ENCODE results near the gene AUTS2.

Gene AUTS2

GRCh38 chr7:69799990-69800389, 201.7 kb downstream of the AUTS2 start:
- DNase-seq, result no peak

GRCh38 chr7:69800495-69800894, 202.2 kb downstream of the AUTS2 start:
- DNase-seq, result no peak

- DNase-seq, result no peak
These were observed 203.7 kb downstream of the AUTS2 start for GRCh38 chr7:69801729-69802682.

- no peak for DNase-seq
These were observed 205.6 kb downstream of the AUTS2 start for GRCh38 chr7:69803699-69804516.

- DNase-seq, result no peak
These were observed 206.7 kb downstream of the AUTS2 start for GRCh38 chr7:69804962-69805361.

- no peak for DNase-seq
These were observed 210.1 kb downstream of the AUTS2 start for GRCh38 chr7:69808391-69808790.

- no peak for DNase-seq
These were observed 213.4 kb downstream of the AUTS2 start for GRCh38 chr7:69811476-69812308.

GRCh38 chr7:69812756-69813155, 214.5 kb downstream of the AUTS2 start:
- no peak for DNase-seq

- no peak for DNase-seq
These were observed 215.5 kb downstream of the AUTS2 start for GRCh38 chr7:69813637-69814240.

- no peak for DNase-seq
These were observed 216.2 kb downstream of the AUTS2 start for GRCh38 chr7:69814421-69814962.

GRCh38 chr7:69816501-69816900, 218.2 kb downstream of the AUTS2 start:
- DNase-seq, result no peak

GRCh38 chr7:69817121-69817520, 218.8 kb downstream of the AUTS2 start:
- no peak for DNase-seq

GRCh38 chr7:69817841-69818635, 219.8 kb downstream of the AUTS2 start:
- no peak for DNase-seq

- DNase-seq, result no peak
These were observed 220.5 kb downstream of the AUTS2 start for GRCh38 chr7:69818636-69819332.

GRCh38 chr7:69819333-69819705, 221.0 kb downstream of the AUTS2 start:
- DNase-seq, result no peak

- DNase-seq, result no peak
These were observed 222.4 kb downstream of the AUTS2 start for GRCh38 chr7:69820479-69821192.

- no peak for DNase-seq
These were observed 224.1 kb downstream of the AUTS2 start for GRCh38 chr7:69822386-69822785.

- DNase-seq, result no peak
These were observed 225.0 kb downstream of the AUTS2 start for GRCh38 chr7:69823151-69823744.

GRCh38 chr7:69825113-69825972, 227.1 kb downstream of the AUTS2 start:
- peak; percentile 18 for DNase-seq

All from NCI-H2081 treated with DMSO at 0.1 percent for 48 hours (cell line).